SK-N-SH (cell line): Measurements from ENCODE around the gene GSG1L.

Source experiments
- EP300 ChIP-seq, 2 experiments: IDR thresholded peaks; 2 replicates each; pipeline versions ENCODE4 v1.4.0 to v1.6.1; 2012; ENCODE audit warnings: borderline replicate concordance in 1 of 2, low read depth in 1 of 2, low read length in 1 of 2
- EZH2phosphoT487 ChIP-seq: fragments of 200-600 bp; sonication (generic); IDR thresholded peaks from 2 replicates; pipeline ENCODE4 v1.6.1; 2017; ENCODE audit warnings: low read depth, mixed run types, mild to moderate bottlenecking, antibody characterized with exemption, moderate library complexity, borderline replicate concordance
- FOXM1 ChIP-seq: IDR thresholded peaks from 2 replicates; pipeline ENCODE4 v1.4.0; 2012; ENCODE audit warnings: low read depth, mild to moderate bottlenecking
- GATA2 ChIP-seq: sonication (generic); formaldehyde crosslinking; IDR thresholded peaks from 2 replicates; pipeline ENCODE4 v1.5.0; 2020; ENCODE audit warnings: mild to moderate bottlenecking, missing genetic modification reagents
- MXI1 ChIP-seq: IDR thresholded peaks from 2 replicates; pipeline ENCODE4 v1.6.1; 2012; ENCODE audit warnings: mild to moderate bottlenecking, low read depth, low read length, improper control_type of control experiment
- RAD21 ChIP-seq: IDR thresholded peaks from 2 replicates; pipeline ENCODE4 v1.6.1; 2012; ENCODE audit warnings: mild to moderate bottlenecking, low read length
- RCOR1 ChIP-seq: fragments of 150-350 bp; IDR thresholded peaks from 2 replicates; pipeline ENCODE4 v1.6.1; 2017; ENCODE audit warnings: antibody characterized with exemption, low read length
- TCF12 ChIP-seq: IDR thresholded peaks from 2 replicates; pipeline ENCODE4 v1.4.0; 2012
- YY1 ChIP-seq: IDR thresholded peaks from 2 replicates; pipeline ENCODE4 v1.4.0; 2012; ENCODE audit warnings: low read depth, mild to moderate bottlenecking
- TF ChIP-seq, protein P1 (sequence below): IDR thresholded peaks from 2 replicates; pipeline ENCODE4 v1.4.0; 2012; ENCODE audit warnings: low read depth
- TF ChIP-seq, protein P2 (sequence below): fragments of 200-600 bp; sonication (generic); IDR thresholded peaks from 2 replicates; pipeline ENCODE4 v1.6.1; 2017; ENCODE audit warnings: antibody characterized with exemption, mild to moderate bottlenecking, moderate library complexity
- TF ChIP-seq, protein P3 (sequence below): IDR thresholded peaks from 2 replicates; pipeline ENCODE4 v1.6.1; 2012; ENCODE audit warnings: mild to moderate bottlenecking, low read depth, low read length, moderate library complexity
- TF ChIP-seq, protein P4 (sequence below): IDR thresholded peaks from 2 replicates; pipeline ENCODE4 v1.4.0; 2012; ENCODE audit warnings: low read depth, borderline replicate concordance

DNA sequence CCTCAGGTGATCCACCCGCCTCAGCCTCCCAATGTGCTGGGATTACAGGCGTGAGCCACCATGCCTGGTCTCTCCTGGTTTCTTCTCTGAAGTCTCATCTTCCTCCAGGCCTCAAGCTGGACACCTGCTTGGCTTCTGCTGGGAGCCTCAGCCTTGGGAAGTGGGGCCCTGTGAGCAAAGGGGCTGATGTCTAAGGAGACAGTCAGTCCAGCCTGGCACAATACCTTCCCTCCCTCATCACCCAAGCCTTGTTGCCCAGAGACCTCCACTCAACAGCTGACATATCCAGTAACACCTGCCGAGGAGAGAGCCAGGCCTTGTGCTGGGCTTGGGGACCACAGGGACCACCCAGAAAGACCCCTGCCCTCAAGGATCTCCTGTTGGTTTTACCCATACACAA lies 251.6 kb downstream of the GSG1L start:
- TF ChIP-seq, protein P1, sequence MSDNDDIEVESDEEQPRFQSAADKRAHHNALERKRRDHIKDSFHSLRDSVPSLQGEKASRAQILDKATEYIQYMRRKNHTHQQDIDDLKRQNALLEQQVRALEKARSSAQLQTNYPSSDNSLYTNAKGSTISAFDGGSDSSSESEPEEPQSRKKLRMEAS: no peak
- TF ChIP-seq MXI1: no peak
- TF ChIP-seq, protein P2, sequence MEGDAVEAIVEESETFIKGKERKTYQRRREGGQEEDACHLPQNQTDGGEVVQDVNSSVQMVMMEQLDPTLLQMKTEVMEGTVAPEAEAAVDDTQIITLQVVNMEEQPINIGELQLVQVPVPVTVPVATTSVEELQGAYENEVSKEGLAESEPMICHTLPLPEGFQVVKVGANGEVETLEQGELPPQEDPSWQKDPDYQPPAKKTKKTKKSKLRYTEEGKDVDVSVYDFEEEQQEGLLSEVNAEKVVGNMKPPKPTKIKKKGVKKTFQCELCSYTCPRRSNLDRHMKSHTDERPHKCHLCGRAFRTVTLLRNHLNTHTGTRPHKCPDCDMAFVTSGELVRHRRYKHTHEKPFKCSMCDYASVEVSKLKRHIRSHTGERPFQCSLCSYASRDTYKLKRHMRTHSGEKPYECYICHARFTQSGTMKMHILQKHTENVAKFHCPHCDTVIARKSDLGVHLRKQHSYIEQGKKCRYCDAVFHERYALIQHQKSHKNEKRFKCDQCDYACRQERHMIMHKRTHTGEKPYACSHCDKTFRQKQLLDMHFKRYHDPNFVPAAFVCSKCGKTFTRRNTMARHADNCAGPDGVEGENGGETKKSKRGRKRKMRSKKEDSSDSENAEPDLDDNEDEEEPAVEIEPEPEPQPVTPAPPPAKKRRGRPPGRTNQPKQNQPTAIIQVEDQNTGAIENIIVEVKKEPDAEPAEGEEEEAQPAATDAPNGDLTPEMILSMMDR: no peak
- TF ChIP-seq RCOR1: no peak
- TF ChIP-seq TCF12: no peak
- TF ChIP-seq, protein P3, sequence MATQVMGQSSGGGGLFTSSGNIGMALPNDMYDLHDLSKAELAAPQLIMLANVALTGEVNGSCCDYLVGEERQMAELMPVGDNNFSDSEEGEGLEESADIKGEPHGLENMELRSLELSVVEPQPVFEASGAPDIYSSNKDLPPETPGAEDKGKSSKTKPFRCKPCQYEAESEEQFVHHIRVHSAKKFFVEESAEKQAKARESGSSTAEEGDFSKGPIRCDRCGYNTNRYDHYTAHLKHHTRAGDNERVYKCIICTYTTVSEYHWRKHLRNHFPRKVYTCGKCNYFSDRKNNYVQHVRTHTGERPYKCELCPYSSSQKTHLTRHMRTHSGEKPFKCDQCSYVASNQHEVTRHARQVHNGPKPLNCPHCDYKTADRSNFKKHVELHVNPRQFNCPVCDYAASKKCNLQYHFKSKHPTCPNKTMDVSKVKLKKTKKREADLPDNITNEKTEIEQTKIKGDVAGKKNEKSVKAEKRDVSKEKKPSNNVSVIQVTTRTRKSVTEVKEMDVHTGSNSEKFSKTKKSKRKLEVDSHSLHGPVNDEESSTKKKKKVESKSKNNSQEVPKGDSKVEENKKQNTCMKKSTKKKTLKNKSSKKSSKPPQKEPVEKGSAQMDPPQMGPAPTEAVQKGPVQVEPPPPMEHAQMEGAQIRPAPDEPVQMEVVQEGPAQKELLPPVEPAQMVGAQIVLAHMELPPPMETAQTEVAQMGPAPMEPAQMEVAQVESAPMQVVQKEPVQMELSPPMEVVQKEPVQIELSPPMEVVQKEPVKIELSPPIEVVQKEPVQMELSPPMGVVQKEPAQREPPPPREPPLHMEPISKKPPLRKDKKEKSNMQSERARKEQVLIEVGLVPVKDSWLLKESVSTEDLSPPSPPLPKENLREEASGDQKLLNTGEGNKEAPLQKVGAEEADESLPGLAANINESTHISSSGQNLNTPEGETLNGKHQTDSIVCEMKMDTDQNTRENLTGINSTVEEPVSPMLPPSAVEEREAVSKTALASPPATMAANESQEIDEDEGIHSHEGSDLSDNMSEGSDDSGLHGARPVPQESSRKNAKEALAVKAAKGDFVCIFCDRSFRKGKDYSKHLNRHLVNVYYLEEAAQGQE: no peak
- TF ChIP-seq EP300 (IDR thresholded peaks at IDR 0.05; ENCODE audit: borderline replicate concordance in 1 of 2, low read depth in 1 of 2, low read length in 1 of 2): no peak
- TF ChIP-seq EZH2phosphoT487: no peak
- TF ChIP-seq GATA2 (CRISPR knock-in tag): no peak
- TF ChIP-seq, protein P4, sequence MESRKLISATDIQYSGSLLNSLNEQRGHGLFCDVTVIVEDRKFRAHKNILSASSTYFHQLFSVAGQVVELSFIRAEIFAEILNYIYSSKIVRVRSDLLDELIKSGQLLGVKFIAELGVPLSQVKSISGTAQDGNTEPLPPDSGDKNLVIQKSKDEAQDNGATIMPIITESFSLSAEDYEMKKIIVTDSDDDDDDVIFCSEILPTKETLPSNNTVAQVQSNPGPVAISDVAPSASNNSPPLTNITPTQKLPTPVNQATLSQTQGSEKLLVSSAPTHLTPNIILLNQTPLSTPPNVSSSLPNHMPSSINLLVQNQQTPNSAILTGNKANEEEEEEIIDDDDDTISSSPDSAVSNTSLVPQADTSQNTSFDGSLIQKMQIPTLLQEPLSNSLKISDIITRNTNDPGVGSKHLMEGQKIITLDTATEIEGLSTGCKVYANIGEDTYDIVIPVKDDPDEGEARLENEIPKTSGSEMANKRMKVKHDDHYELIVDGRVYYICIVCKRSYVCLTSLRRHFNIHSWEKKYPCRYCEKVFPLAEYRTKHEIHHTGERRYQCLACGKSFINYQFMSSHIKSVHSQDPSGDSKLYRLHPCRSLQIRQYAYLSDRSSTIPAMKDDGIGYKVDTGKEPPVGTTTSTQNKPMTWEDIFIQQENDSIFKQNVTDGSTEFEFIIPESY: no peak
- no peak for TF ChIP-seq RAD21
- no peak for TF ChIP-seq YY1
- no peak for TF ChIP-seq FOXM1
